CD8-positive, alpha-beta memory T cell (primary cell): ENCODE measurements around the gene CSNK1D. TPM values are rescaled to one million over a fixed set of nuclear protein-coding genes. Genes with fewer than 3 reads are reported as not detected.

ENCODE experiments used
- CTCF ChIA-PET: fragments of 350-600 bp; sonication (Branson Sonifier 250); formaldehyde crosslinking; loops from one replicate; lab custom pipeline; 2021; ENCODE audit warnings: antibody characterized with exemption; lab: Charles Lee
- POLR2A ChIA-PET: fragments of 350-600 bp; sonication (Branson Sonifier 250); formaldehyde crosslinking; loops from one replicate; lab custom pipeline; 2021; ENCODE audit warnings: antibody characterized with exemption; lab: Charles Lee
- DNase-seq, 5 donors: peaks; one replicate each; pipeline versions ENCODE4 v3.0.0 to v3.0.0-alpha.2; 2020 to 2022; ENCODE audit warnings: mixed read lengths in 1 of 5
- H3K27ac ChIP-seq: one replicate; pipeline ENCODE4 v1.7.0; 2013; ENCODE audit warnings: low read depth, mild to moderate bottlenecking, low read length, moderate library complexity
- H3K27me3 ChIP-seq: 2 replicates; pipeline ENCODE4 v1.7.0; 2013; ENCODE audit warnings: low read length, mild to moderate bottlenecking; ENCODE audit not compliant: insufficient read depth, poor library complexity, severe bottlenecking
- H3K36me3 ChIP-seq: 2 replicates; pipeline ENCODE4 v1.7.0; 2013; ENCODE audit warnings: mild to moderate bottlenecking, low read length, moderate library complexity; ENCODE audit not compliant: insufficient read depth
- H3K4me1 ChIP-seq: 2 replicates; pipeline ENCODE4 v1.7.0; 2013; ENCODE audit warnings: mild to moderate bottlenecking, low read length, moderate library complexity; ENCODE audit not compliant: insufficient read depth
- H3K4me3 ChIP-seq: 2 replicates; pipeline ENCODE4 v1.7.0; 2013; ENCODE audit warnings: mild to moderate bottlenecking, low read length
- H3K9me3 ChIP-seq: 2 replicates; pipeline ENCODE4 v1.7.0; 2013; ENCODE audit warnings: mild to moderate bottlenecking, low read length
- H3K27ac Mint-ChIP-seq, 8 donors: one replicate each; pipeline ENCODE4 v1.8.0; 2020 to 2021; ENCODE audit warnings: mixed read lengths in 8 of 8, mild to moderate bottlenecking in 6 of 8, inconsistent platforms in 3 of 8, moderate library complexity in 3 of 8
- H3K27me3 Mint-ChIP-seq, 2 donors: one replicate each; pipeline ENCODE4 v1.8.0; 2020 to 2021; ENCODE audit warnings: mixed read lengths in 2 of 2, mild to moderate bottlenecking in 1 of 2, moderate library complexity in 1 of 2
- H3K36me3 Mint-ChIP-seq, 3 donors: one replicate each; pipeline ENCODE4 v1.8.0; 2020 to 2021; ENCODE audit warnings: mixed read lengths in 3 of 3, inconsistent platforms in 1 of 3, mild to moderate bottlenecking in 1 of 3
- H3K4me1 Mint-ChIP-seq, 3 donors: one replicate each; pipeline ENCODE4 v1.8.0; 2020 to 2021; ENCODE audit warnings: mixed read lengths in 3 of 3, inconsistent platforms in 1 of 3, mild to moderate bottlenecking in 1 of 3
- H3K4me3 Mint-ChIP-seq, 7 donors: one replicate each; pipeline ENCODE4 v1.8.0; 2020 to 2021; ENCODE audit warnings: mixed read lengths in 7 of 7, mild to moderate bottlenecking in 6 of 7, moderate library complexity in 4 of 7, inconsistent platforms in 2 of 7
- H3K9me3 Mint-ChIP-seq, 5 donors: one replicate each; pipeline ENCODE4 v1.8.0; 2020 to 2022; ENCODE audit warnings: mixed read lengths in 5 of 5, mild to moderate bottlenecking in 3 of 5, moderate library complexity in 2 of 5, inconsistent platforms in 1 of 5
- polyA plus RNA-seq: library from polyadenylated mRNA; unstranded; fragments of 300-500 nt; fragmentation: Illumina TruSeq; gene quantifications from one replicate; pipeline ENCODE4 v1.2.3, GENCODE V29; 2021
- total RNA-seq, 2 experiments: library from RNA; stranded (reverse); gene quantifications; one replicate each; pipeline ENCODE4 v1.2.3, GENCODE V29; 2021

CSNK1D gene
- total RNA-seq (100 to 1,000 TPM; 129 to 141 TPM), polyA plus RNA-seq (74.6 TPM)

DNA sequence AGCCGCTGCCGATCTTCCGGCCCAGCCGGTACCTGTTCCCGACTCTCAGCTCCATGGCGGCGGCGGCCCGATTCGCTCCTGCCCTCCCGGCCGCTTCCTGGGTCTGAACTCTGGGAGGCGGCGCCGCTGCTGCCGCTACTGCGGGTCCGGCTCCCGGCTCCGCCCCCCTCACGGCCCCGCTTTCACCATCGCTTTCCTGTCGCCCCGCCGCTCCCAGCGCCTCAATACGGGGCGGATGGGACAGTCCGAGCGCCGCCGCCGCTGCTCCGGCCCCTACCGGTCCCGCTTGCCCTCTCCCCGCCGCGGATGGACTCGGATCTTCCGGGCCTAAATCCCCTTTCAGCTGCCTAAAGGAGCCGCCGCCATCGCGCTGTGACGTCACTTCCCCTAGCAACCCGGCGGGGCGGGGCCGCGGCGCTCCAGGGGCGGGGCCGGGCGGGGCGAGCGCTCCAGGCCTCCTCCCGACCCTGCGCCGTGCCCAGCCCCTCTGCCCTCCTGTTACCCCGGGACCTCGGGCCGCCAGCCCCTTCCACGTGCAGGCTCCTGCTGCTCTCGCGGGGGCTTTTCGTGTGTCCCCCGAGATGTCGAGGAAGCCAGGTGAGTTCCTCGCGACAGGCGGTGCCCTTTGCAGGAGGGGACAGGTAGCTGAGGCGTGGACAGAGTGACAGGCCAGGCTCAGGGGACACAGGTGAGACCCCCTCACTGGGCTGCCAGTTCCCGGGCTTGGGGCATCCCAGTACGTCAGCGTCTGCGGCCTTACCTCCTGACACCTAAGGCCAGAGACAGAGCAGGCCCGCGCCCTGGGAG, at the start of gene CSNK1D:
Gene CSNK1D, minus strand, starts transcription at position 374 of the 807 bp plus-strand sequence. Its CDS starts 319 bp downstream, at position 55.
- DNase-seq, result peak; percentile 87 to 93 (median 92)
- H3K9me3 ChIP-seq, result no peaks in the 10 kb centered on the region
- Mint-ChIP-seq H3K9me3 (no peaks in the 10 kb centered on the region), H3K27me3 (peaks cover 0 to 1% of the 10 kb centered on the region in 2 donors), H3K36me3 (peaks cover 6 to 40% (median 8%) of the 10 kb centered on the region in 3 donors), H3K27ac (peak within 1 kb of the TSS; percentile 90 to 99 (median 98)), H3K4me1 (peaks cover 39 to 41% (median 39%) of the 10 kb centered on the region in 3 donors), H3K4me3 (peak within 1 kb of the TSS; percentile 85 to 98 (median 95))
- H3K36me3 ChIP-seq, result peaks cover 12% of the 10 kb centered on the region
- peak within 1 kb of the TSS; percentile 76 for H3K27ac ChIP-seq
- H3K27me3 ChIP-seq, result no peaks in the 10 kb centered on the region
- H3K4me1 ChIP-seq, result peaks cover 45% of the 10 kb centered on the region
- ChIA-PET POLR2A (interaction anchor here (0.6 to 1.4 kb wide), 8 partner anchors 9 to 251 kb away, joined by 3 to 7 read pairs (median 3); partner anchors contain the start of gene CENPX), CTCF (interaction anchor here (1.0 to 1.4 kb wide), 3 partner anchors 24 to 44 kb away, joined by 3 to 4 read pairs (median 3); partner anchors contain the start of gene CD7)
- H3K4me3 ChIP-seq, result peak within 1 kb of the TSS; percentile 68

DNA sequence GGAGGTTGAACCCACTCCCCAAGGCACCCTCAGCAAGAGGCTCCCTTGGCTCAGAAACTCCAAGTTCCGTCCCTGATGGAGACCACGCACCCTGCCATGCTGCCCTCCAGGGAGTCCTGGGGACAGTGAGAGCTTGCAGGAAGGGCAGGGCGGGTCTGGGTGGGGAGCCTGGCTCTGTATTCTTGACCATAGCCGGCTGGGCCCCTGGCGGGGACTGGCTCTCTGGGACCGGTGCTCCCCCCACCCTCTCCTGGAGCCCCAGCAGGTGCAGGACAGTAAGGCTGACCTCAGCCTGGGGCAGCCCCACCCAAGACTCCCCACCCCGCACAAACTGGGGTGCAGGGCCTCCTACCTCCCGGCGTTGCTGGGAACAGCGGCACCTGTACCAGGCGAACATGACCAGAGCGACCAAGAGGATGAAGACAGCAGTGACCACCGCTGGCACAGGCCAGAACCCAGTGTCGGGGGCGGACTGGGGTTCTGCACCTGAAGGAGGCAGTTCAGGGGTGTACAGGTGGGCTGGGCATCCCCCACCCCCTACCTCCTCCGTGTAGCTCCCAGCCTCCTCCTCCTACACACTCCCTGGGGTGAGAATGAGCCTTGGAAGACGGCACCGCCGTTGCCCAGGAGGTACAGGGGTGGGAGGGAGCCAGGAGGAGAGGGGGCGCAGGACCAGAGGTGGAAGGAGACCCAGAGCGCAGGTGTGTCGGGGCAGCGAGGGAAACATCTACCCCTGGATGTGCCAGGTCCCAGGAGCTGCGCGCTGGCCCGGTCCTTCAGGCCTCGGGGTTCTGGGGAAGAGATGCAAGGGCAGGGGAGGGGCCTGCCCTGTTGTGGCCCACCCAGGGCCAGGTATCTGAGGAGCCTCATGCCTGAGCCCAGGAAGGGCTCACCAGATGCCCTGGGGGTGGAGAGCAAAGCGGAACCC, 49.3 kb upstream of the CSNK1D start:
- Mint-ChIP-seq H3K4me3 (no peak overlapping the region), H3K4me1 (peaks cover 3 to 23% (median 5%) of the 10 kb centered on the region in 3 donors), H3K36me3 (no peaks in the 10 kb centered on the region), H3K27me3 (peaks cover 0 to 3% of the 10 kb centered on the region in 2 donors), H3K9me3 (no peaks in the 10 kb centered on the region), H3K27ac (peak overlapping the region in 1 of 8 donors; percentile 92)
- Histone ChIP-seq H3K36me3 (no peaks in the 10 kb centered on the region), H3K27me3 (no peaks in the 10 kb centered on the region), H3K4me1 (peaks cover 20% of the 10 kb centered on the region), H3K9me3 (no peaks in the 10 kb centered on the region), H3K4me3 (no peak overlapping the region), H3K27ac (no peak overlapping the region)
- ChIA-PET POLR2A (no interaction called here), CTCF (interaction anchor here (0.9 to 5.8 kb wide), 4 partner anchors 22 to 117 kb away, joined by 3 to 89 read pairs (median 18); no protein-coding TSS in a partner anchor)
- no peak for DNase-seq

DNA sequence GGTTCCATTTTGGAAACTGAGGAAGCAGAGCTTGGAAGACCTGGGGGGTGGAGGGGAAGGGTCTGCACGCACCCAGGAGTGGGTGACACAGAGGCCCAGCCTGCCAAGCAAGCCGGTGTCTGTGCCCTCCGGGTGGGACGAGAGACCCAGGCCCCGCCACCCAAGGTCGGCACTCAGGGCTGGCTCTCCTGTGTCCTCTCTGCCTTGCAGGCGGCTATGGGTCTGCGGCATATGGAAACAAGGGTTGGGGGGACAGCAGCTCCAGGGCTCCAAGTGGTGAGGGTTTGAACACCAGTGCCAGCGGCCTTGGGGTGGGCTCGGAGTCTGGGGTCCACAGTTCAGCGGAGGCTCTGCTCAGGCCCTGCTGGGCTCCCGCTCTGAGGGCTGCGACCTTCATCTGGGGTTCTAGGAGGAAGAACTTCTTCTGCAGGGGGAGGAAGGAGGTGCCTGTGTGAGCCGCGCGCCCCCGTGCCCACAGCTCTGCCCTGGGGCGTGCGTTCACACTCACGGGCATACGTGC, 48.5 kb upstream of the CSNK1D start:
- H3K27me3 ChIP-seq, result no peaks in the 10 kb centered on the region
- H3K27ac ChIP-seq, result peak overlapping the region; percentile 38
- Mint-ChIP-seq H3K4me3 (peak overlapping the region in 5 of 7 donors; percentile 8 to 61 (median 45)), H3K4me1 (peaks cover 5 to 25% (median 6%) of the 10 kb centered on the region in 3 donors), H3K36me3 (no peaks in the 10 kb centered on the region), H3K27me3 (peaks cover 0 to 3% of the 10 kb centered on the region in 2 donors), H3K27ac (peak overlapping the region in 5 of 8 donors; percentile 66 to 92 (median 76)), H3K9me3 (no peaks in the 10 kb centered on the region)
- DNase-seq, result no peak
- ChIA-PET CTCF (interaction anchor here (0.7 to 5.8 kb wide), 4 partner anchors 16 to 89 kb away, joined by 3 to 89 read pairs (median 14); no protein-coding TSS in a partner anchor), POLR2A (interaction anchor here (0.5 kb wide), 1 partner anchor 22 kb away, joined by 3 read pairs; no protein-coding TSS in a partner anchor)
- H3K36me3 ChIP-seq, result no peaks in the 10 kb centered on the region
- H3K4me1 ChIP-seq, result peaks cover 24% of the 10 kb centered on the region
- H3K4me3 ChIP-seq, result no peak overlapping the region
- no peaks in the 10 kb centered on the region for H3K9me3 ChIP-seq

DNA sequence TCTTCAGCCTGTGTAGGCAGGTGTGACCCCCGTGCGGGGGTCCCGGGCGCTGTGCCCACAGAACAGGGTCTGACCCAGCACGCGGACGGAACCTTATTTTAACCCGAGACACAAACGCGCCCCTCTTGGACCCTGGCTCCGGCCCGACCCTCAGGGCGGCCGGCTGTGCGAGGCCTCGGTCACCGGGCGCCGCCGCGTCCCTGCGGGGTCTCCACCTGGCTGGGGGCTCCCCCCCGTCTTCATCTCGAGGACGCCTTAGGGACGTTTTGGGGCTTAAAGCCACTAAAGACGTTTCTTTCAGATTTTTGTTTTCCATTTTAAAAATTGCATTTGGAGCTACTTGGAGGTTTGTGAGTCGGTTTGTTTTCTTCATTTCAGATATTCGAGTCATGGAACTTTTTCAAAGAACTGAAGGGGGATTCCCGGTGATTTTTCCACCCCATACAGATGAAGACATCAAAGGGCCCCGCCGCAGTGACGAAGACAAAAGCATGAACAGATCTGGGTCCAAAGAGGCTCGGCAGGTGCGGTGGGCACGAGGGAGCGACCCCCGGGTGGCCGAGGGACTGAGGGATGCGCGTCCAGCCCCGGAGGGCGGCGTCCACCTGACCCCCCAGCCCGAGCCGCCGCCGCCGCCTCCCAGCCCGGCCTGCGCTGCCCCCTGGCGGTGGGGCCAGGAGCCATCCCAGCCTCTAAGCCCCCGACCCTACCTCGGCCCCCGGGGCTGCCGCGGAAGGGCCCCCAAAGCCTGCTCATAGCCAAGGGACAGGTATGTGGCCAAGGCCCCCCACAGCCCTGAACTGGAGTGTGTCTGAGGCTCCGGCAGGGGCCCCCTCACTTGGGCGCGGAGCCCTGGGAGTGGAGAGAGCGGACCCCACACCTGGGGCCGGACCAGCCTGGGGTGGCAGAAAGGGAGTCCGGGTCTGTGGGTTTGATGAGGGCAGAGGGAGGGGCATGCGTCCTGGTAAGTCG, 47.7 kb upstream of the CSNK1D start:
- Histone ChIP-seq H3K4me3 (peak overlapping the region; percentile 53), H3K9me3 (no peaks in the 10 kb centered on the region), H3K36me3 (no peaks in the 10 kb centered on the region), H3K4me1 (peaks cover 24% of the 10 kb centered on the region), H3K27ac (peak overlapping the region; percentile 38), H3K27me3 (no peaks in the 10 kb centered on the region)
- peak overlapping the region; percentile 69 to 98 (median 94) for H3K27ac Mint-ChIP-seq
- H3K4me3 Mint-ChIP-seq, result peak overlapping the region; percentile 61 to 88 (median 77)
- H3K9me3 Mint-ChIP-seq, result no peaks in the 10 kb centered on the region
- DNase-seq, result peak; percentile 67 to 88 (median 79)
- H3K36me3 Mint-ChIP-seq, result peaks cover 0 to 4% (median 0%) of the 10 kb centered on the region in 3 donors
- peaks cover 0 to 3% of the 10 kb centered on the region in 2 donors for H3K27me3 Mint-ChIP-seq
- POLR2A ChIA-PET, result interaction anchor here (1.0 kb wide), 2 partner anchors 24 to 85 kb away, joined by 3 to 4 read pairs; no protein-coding TSS in a partner anchor
- CTCF ChIA-PET, result interaction anchor here (0.7 to 5.8 kb wide), 9 partner anchors 11 to 120 kb away, joined by 3 to 89 read pairs (median 4); partner anchors contain the start of gene SLC16A3
- H3K4me1 Mint-ChIP-seq, result peaks cover 5 to 31% (median 8%) of the 10 kb centered on the region in 3 donors

DNA sequence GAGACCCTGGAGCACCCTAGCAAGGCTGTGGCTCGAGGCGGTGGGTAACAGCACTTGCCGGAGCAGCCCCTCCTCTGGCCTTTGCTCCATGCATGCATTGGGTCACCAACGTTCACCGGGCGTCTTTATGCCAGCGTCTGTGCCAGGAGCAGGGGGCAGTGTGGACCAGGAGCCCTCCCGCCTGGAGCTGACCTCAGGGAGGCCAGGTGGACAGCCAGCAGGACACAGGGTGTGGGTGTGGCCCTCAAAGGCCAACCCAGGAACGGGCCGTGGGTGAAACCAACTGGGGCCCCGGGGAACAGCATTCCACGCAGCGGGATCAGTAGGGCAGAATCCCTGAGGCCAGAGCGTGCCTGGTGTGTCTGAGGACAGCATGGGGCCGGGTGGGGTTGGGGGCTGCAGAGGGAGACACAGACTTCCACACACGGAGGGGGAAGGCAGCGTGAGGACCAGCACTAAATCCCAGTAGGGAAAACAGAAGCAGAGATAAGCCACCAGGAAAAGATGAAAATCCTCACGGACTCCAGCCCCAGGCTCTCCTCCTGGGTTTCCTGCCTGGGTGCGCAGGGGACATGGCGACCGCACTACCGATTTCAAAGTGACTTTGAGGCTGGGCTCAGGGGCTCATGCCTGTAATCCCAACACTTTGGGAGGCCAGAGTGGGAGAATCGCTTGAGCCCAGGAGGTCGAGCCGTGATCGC, 46.8 kb upstream of the CSNK1D start:
- no peak overlapping the region for H3K4me3 ChIP-seq
- no peaks in the 10 kb centered on the region for H3K9me3 ChIP-seq
- Mint-ChIP-seq H3K4me1 (peaks cover 13 to 40% (median 14%) of the 10 kb centered on the region in 3 donors), H3K27me3 (peaks cover 0 to 3% of the 10 kb centered on the region in 2 donors), H3K36me3 (peaks cover 0 to 10% (median 0%) of the 10 kb centered on the region in 3 donors), H3K9me3 (no peaks in the 10 kb centered on the region), H3K27ac (peak overlapping the region in 2 of 8 donors; percentile 50 to 86), H3K4me3 (peak overlapping the region in 3 of 7 donors; percentile 8 to 88 (median 61))
- peak in 1 of 5 donors; percentile 45 for DNase-seq
- ChIA-PET CTCF (interaction anchor here (0.7 to 5.8 kb wide), 8 partner anchors 12 to 119 kb away, joined by 3 to 89 read pairs (median 4); partner anchors contain the start of gene SLC16A3), POLR2A (interaction anchor here (1.0 kb wide), 2 partner anchors 23 to 84 kb away, joined by 3 to 4 read pairs; no protein-coding TSS in a partner anchor)
- peaks cover 24% of the 10 kb centered on the region for H3K4me1 ChIP-seq
- no peaks in the 10 kb centered on the region for H3K36me3 ChIP-seq
- H3K27ac ChIP-seq, result no peak overlapping the region
- H3K27me3 ChIP-seq, result no peaks in the 10 kb centered on the region

DNA sequence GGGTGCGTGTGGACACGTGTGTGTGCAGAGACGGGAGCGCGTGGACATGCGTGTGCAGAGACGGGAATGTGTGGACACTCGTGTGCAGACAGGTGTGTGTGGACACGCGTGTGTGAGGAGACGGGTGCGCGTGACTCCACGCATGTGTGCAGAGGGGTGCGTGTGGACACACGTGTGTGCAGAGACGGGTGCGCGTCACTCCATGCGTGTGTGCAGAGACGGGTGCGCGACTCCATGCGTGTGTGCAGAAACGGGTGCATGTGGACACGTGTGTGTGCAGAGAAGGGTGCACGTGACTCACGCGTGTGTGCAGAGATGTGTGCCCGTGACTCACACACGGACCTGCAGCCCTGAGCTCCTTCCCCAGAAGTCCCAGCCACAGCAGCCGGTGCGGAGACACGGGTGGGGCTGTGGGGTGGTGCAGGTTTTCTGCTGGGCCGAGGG, 46.1 kb upstream of the CSNK1D start:
- Mint-ChIP-seq H3K27me3 (peaks cover 0 to 3% of the 10 kb centered on the region in 2 donors), H3K36me3 (peaks cover 0 to 10% (median 0%) of the 10 kb centered on the region in 3 donors), H3K27ac (no peak overlapping the region), H3K4me1 (peaks cover 13 to 39% (median 14%) of the 10 kb centered on the region in 3 donors), H3K4me3 (peak overlapping the region in 1 of 7 donors; percentile 8), H3K9me3 (no peaks in the 10 kb centered on the region)
- Histone ChIP-seq H3K27me3 (no peaks in the 10 kb centered on the region), H3K36me3 (no peaks in the 10 kb centered on the region), H3K27ac (no peak overlapping the region), H3K4me1 (peaks cover 24% of the 10 kb centered on the region), H3K4me3 (no peak overlapping the region), H3K9me3 (no peaks in the 10 kb centered on the region)
- ChIA-PET CTCF (no interaction called here), POLR2A (no interaction called here)
- peak in 1 of 5 donors; percentile 45 for DNase-seq
